HCT116 (cell line): ENCODE measurements around the gene GPR34.

Experiments
- CTCF ChIP-seq, 3 experiments: fragments of 200-600 bp in 1 of 3; sonication (generic) in 1 of 3; IDR thresholded peaks in 2 of 3; conservative IDR thresholded peaks in 1 of 3; 2 replicates each; pipeline ENCODE4 v1.5.1; 2012 to 2017; ENCODE audit warnings: low read depth in 2 of 3, low read length in 2 of 3, antibody characterized with exemption in 1 of 3, borderline replicate concordance in 1 of 3, control low read depth in 1 of 3, mild to moderate bottlenecking in 1 of 3, mixed read lengths in 1 of 3, mixed run types in 1 of 3, moderate library complexity in 1 of 3; ENCODE audit not compliant: insufficient read depth in 1 of 3
- JUND ChIP-seq: IDR thresholded peaks from 2 replicates; pipeline ENCODE4 v1.6.1; 2012
- POLR2A ChIP-seq: IDR thresholded peaks from 2 replicates; pipeline ENCODE4 v1.7.0; 2011; ENCODE audit warnings: borderline replicate concordance; ENCODE audit not compliant: insufficient read depth, insufficient read length; ENCODE audit errors: extremely low read depth
- POLR2AphosphoS5 ChIP-seq: IDR thresholded peaks from 2 replicates; pipeline ENCODE4 v1.6.1; 2011; ENCODE audit warnings: mild to moderate bottlenecking, low read depth, low read length, moderate library complexity

DNA sequence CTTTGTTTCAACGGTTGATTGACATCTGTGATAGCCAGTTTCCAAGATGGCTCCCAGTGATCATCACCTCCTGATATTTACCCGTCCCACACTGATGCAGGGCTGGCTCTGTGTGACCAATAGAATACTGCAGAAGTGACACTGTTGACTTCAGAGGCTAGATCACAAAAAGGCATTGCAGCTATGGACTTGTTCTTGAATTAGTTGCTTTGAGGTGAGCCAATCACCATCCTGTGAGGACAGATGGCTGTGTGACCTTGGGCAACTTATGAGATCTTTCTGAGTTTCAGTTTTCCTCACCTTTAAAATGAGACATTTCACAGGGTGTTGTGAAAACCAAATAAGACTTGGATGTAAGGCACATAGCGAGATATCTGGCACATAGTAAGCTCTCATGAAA, 33.4 kb downstream of the GPR34 start:
- TF ChIP-seq CTCF (IDR thresholded peaks at IDR 0.05 in 2 of 3, conservative IDR thresholded peaks at IDR 0.05 in 1 of 3; ENCODE audit: borderline replicate concordance in 1 of 3, insufficient read depth in 1 of 3, low read depth in 2 of 3, low read length in 2 of 3) (no peak), JUND (no peak), POLR2AphosphoS5 (no peak), POLR2A (no peak)
